ENCODE measurements around the gene NFKBIZ.
"Not testable (repeated sequence)": the region's sequence is repeated elsewhere in the genome, so short reads cannot be mapped to it uniquely, and the experiment has no call there.

Gene NFKBIZ

DNA sequence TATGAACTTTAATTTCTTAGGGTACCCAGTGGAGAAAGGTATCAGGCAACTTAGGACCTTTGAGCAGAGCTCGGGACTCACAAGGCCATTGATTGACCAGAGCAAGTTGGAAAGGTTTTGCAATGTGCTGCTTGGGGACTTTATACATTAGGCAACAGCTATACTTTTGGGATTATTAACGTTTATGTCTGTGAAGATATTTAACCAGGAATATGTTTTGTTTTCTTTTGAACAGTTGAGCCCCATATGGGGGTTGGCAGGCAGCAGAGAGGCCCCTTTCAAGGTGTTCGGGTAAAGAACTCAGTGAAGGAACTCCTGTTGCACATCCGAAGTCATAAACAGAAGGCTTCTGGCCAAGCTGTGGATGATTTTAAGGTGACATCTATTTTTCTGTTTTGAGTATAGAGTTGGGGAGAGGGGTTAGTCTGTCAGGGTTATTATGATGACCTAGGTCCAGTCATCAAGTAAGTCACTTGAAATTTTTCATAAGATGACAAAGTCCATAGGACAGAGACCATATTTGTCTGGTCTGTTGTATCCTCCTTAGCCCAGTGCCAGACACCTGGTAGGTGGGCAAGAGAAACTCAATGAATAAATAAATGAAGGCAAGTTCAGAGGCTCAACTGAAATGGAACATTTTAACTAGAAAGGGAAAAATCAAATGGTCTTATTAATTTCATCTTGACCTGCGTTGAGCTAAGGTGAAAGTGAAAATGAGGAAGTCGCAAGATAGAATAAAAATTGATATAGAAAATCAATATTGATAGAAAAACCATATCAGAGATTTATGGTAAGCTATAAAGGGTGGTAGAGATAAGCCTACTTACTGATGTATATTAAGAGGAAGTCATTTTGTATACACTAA is 2.8 kb downstream of the NFKBIZ start:
- no peak for DNase-seq

DNA sequence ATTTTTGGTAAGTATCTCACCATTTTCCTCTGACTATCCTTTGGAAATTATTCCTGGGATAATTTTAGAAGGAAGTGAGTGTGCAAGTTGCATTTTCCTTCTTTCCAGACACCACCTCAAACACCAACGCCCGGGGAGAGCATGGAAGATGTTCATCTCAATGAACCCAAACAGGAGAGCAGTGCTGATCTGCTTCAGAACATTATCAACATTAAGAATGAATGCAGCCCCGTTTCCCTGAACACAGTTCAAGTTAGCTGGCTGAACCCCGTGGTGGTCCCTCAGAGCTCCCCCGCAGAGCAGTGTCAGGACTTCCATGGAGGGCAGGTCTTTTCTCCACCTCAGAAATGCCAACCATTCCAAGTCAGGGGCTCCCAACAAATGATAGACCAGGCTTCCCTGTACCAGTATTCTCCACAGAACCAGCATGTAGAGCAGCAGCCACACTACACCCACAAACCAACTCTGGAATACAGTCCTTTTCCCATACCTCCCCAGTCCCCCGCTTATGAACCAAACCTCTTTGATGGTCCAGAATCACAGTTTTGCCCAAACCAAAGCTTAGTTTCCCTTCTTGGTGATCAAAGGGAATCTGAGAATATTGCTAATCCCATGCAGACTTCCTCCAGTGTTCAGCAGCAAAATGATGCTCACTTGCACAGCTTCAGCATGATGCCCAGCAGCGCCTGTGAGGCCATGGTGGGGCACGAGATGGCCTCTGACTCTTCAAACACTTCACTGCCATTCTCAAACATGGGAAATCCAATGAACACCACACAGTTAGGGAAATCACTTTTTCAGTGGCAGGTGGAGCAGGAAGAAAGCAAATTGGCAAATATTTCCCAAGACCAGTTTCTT is 3.9 kb downstream of the NFKBIZ start:
- no peak for DNase-seq

DNA sequence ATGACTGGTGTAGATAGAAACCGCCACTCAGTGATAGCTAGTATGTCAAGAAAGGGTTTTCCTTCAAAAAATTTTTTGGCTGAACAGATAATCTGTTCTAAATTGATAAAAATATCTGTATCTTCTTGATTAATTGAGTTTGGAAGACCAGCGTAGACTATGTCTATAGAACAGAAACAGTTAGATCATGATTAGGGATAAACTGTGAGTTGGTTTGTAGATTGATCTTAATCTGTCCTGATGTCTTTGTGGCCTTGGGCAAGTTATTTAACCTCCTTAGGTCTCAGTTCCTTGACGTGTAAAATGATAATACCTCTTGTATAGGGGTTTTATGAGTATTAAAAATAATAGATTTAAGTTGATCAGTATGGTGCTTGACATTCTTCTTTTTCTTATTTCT is 4.7 kb downstream of the NFKBIZ start:
- DNase-seq, result no peak

DNA sequence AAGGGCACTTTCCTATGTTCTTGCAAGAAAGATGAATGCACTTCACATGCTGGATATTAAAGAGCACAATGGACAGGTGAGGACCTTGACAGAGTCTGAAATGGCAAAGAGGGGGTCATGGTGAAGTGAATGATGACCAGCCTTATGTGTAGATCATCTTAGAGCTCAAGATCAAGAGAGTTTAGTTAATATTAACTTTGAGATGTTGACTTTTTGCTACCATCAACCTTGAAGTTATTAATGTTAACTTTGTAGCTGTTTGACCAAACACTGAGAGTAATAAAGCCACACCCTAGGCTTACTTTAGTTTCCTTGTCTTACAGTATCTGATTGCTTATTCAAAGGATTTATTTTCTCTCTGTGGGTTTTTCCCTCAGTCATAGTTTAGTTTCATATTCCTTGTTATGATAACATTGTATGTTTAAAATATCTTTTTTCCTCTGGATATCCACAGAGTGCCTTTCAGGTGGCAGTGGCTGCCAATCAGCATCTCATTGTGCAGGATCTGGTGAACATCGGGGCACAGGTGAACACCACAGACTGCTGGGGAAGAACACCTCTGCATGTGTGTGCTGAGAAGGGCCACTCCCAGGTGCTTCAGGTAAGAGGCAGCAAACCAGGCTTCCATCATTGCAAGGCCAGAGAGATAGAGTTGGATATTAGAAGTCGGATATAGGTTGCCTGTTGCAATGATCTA is 5.4 kb downstream of the NFKBIZ start:
- DNase-seq, result no peak

DNA sequence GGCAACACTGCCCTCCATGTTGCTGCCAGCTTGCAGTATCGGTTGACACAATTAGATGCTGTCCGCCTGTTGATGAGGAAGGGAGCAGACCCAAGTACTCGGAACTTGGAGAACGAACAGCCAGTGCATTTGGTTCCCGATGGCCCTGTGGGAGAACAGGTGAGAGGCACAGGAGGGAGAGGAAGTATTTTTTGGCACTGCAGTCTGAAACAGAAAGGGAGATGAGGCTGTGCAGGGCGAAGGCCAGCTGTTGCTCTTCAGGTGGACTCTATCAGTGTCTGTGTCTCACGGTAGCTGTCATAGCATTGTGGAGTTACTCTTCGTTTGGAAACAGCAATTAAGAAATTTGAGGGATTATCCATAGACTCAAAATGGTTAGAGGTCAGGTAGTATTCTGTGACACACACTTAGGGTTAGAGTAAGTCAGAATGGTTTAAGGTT is 8.0 kb downstream of the NFKBIZ start:
- no peak for DNase-seq

DNA sequence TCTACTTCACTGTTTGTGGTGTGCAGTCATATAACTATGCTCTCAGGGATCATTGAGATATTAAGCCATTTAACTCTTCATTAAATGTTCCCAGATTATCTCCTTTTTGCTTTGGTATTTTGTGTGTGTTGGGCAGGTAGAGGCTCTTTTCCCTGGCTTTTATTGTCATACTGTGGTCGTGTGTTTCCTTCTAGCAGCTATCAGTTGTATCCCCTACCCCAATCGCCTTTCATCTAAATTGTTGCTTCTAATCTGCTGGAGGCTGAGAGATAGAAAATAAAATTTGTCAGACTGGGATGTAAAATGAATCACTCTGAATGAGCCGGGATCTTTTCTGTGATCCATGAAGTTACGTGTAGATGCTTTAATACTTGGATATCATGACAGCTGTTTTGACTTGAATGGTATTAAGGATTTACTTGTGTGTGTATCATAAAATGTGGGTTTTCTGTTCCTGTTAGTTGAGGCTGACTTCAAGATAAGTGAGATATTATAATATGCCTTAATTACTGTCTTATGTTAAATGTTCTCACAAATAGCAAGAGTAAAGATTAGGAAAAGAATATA is 9.2 kb downstream of the NFKBIZ start:
- no peak for DNase-seq

DNA sequence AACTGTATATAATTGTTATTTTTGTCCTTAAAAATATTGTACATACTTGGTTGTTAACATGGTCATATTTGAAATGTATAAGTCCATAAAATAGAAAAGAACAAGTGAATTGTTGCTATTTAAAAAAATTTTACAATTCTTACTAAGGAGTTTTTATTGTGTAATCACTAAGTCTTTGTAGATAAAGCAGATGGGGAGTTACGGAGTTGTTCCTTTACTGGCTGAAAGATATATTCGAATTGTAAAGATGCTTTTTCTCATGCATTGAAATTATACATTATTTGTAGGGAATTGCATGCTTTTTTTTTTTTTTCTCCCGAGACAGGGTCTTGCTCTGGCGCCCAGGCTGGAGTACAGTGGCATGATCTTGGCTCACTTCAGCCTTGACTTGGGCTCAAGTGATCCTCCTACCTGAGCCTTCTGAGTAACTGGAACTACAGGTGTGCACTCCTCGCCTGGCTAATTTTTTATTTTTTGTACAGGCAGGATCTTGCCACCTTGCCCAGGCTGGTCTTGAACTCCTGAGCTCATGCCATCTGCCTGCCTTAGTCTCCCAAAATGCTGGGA is 10.7 kb downstream of the NFKBIZ start:
- no peak for DNase-seq

DNA sequence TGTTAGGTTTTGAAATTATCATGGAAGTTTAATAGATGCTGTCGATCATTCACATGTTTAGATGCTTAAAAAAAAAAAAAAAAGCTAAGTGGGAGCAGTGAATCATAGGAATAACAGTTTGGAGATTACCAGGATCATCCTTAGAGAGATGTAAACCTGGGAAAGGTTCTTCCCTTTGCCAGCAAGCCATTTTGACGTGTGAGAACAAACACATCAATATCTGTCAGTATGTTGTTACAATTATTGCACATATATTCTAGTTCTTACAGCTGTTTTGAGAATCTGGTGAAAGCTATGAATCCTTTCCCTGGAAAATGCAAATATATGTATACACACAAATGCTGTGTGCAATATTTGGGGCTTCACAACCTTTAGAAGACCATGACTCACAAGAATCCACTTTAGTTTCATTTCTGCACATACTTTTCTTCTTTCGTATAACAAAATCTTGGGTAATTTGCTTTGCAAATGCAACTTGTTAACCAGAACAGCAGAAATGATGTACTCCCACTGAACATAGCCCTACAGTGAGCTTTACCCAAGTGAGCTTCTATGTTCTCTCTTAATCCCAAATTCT is 12.0 kb downstream of the NFKBIZ start:
- no peak for DNase-seq

DNA sequence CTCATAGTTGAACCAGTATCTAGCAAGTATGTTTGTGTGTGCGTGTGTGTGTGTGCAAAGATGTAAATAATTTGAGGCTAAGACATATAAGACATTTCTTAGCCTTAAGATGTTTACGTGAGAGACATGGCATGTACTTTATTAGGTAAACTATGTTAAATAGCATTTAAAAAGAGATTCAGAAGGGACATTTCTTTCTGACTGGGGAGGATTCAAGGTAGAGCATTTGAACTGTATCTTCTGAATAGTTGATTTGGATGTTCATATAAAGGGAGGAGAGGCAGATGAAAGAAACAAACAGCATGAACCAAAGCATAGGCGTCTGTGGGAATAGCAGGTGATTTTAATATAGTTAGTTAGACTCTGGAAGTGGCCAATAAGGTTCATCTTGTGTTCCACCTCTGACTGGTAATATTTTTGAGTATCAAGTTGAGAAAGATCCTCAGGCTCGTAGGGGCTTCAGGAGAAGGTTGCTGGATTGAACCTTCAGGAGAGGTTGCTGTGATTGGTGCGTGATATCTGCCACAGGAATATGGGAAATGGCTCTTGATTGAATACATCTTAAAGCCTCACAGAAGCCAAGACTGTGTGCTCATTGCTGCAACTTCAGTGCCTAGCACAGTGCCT is 12.6 kb downstream of the NFKBIZ start:
- DNase-seq, result no peak

DNA sequence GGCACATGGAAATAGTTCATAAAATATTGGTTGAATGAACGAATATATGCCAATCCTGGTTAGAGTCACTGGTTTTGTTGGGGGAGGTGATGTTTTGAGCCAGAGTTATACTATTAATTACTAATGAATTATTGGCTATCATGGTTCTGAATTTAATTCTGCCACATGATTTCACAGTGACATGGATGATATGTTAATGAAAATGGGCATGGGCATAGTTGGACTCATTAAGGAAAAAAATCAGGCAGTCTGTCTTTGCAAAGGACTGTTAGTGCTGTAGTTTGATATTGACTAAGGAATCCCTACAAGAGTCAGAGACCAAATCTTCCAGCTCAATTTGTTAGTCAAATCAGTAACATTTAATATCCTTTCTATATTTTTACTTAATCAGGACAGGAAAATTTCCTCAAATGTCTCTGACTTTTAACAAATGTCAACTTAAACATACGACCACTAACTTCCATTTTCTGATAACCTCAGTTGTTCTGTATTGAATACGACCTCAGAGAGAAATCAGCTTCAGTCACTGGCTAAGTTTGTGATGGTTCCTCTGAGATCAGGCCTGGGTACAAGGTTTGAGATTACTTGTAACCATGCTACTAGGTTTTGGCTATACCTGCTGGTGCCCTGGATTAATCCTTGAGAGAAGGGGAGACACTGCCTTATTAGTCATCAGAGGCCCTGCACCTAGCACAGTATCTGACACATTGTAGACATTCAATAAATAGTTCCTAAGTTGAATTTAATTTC is 13.3 kb downstream of the NFKBIZ start:
- DNase-seq, result no peak

DNA sequence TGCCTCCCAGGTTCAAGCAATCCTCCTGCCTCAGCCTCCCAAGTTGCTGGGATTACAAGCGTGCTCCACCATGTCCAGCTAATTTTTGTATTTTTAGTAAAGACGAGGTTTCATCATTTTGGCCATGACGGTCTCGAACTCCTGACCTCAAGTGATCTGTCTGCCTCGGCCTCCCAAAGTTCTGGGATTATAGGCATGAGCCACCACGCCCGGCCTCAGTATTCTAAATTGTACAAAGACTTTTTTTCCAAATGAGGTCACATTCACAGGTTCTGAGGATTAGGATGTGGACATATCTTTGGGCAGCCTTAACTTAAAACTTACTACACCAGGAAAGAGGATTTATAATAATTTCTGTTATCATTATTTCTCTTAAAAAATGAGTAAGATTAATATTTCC is 15.6 kb downstream of the NFKBIZ start:
- not testable (repeated sequence) for DNase-seq

DNA sequence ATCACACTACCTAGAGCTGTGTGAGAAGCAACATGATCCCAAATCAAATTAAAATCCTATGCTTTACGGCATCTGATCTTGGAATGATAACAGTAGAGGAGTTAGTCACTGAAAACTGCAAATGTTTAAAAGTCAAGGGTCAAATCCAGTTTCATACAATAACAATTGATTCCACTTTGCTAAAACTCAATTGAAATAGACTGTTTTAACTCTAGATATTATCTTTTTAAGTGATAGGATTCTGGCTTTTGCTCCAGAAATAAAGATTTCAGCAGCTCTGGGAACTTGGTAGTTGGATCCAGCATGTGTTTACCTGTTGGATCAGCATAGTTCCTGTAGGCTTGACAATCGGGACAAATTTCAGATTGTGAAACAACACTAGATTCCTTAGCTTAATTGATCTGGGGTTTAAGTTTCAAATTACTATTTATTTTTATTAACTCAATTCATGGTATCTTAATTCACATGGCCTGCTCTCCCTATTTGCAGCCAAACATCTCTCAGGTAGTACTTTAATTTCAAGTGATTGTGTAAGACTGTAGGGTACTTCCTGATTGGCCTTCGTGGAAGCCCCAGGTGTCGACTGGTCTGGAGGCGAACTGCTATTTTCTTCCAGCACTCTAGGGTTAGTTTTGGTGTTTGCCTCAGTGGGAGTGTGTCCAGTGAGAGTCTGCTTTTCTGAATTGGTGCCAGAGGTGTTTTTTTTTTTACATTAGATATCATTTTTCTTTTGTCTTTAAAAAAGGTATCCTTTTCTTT is 16.6 kb downstream of the NFKBIZ start:
- DNase-seq, result no peak

DNA sequence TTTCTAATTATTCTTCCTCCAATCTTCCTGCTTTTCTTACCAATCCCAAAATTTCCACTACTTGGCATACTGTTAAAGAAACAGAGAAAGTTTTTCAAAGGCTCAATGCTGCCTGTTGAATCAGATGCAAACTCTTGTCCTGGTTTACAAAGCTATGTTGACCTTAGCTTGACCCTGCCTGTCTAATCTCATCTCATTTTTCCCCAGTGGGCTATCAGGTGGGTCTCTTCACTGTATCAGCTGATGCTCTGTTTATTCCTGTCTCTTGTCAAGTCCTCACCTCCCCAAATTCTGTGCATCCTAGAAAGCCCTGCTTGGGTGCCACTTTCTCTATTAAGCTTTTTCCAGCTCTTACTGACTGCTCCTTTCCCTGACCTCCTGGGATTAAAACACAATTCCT is 18.2 kb downstream of the NFKBIZ start:
- no peak for DNase-seq

DNA sequence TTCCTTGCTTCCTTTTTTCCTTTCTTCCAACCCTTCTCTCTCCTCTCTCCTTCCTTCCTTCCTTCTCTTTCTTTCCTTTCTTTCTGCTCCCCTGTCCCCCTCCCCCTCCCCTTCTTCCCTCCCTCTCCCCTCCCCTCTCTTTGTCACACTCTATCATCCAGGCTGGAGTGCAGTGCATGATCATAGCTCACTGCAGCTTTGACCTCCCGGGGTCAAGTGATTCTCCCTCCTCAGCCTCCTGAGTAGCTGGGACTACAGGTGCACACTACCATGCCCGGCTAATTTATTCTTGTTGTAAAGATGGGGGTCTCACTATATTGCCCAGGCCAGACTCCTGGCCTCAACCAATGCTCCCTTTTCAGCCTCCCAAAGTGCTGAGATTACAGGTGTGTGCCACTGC is 18.7 kb downstream of the NFKBIZ start:
- DNase-seq, result no peak

DNA sequence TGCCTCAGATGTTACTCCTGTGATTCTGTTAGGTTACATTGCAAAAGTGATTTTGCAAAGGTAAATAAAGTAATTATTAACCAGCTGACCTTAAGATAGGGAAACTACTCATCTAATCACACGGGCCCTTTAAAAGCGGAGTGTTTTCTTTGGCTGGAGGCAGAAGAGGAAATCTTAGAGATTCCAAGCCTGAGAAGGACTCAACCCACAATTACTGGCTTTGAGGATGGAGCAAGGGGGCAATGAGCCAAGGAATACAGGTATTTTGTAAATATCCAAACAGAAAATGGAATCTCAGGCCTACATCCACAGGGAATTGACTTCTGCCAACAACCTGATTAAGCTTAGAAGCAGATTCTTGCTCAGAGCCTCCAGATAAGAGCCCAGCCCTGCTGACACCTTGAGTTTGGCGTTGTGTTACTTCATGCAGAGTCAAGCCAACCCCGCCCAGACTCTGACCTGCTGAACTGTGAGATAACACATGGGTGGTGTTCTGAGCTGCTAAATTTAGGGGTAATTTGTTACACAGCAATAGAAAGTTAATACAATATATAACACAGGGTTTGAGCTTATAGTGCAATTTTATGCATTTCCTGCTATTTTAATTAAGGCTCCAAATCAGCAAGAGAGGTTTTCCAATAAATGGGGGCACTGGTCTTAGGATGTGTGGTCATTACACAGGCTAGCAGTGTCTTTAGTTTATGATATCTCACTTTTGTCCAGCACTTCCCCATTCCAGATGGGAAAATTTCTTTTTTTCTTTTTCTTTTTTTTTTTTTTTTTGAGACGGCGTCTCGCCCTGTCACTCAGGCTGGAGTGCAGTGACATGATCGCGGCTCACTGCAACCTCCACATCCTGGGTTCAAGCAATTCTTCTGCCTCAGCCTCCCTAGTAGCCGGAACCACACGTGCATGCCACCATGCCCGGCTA is 19.5 kb downstream of the NFKBIZ start:
- DNase-seq, result no peak

DNA sequence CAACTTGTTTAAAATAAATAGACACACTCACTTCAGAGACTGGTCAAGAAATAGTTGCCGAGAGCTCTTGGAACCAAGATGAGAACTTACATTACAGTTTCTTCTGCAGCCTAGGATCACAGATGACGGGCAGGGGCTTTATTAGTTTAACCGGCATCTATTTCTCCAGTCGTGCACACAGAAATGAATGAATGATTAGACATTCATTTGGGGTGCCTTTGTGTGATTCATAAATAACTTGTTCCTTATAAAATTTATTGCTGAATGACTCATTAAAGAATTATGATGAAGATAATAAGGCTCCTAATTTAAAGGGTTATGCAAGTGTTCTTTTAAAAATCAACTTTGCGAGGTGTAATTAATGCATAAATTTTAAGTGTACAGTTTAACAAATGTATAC is 20.8 kb downstream of the NFKBIZ start:
- no peak for DNase-seq

DNA sequence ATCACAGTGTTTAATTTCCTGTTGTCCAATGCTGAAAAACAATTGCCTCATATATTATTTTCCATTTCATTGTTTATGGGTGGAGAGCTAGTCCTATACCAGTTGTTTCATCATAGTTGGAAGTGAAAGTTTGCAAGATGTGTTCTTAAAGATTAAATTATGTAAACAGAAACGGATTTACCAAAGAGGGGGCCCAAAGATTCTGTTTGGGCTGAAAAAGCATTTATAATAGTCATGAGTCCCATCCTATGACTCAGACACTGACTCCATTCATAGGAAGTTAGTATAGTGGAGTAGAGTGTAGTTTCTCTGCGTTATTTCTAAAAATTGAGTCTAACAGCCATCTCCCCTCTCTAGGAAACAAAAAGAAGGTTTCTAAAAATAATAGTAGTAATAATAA is 24.3 kb downstream of the NFKBIZ start:
- no peak for DNase-seq

DNA sequence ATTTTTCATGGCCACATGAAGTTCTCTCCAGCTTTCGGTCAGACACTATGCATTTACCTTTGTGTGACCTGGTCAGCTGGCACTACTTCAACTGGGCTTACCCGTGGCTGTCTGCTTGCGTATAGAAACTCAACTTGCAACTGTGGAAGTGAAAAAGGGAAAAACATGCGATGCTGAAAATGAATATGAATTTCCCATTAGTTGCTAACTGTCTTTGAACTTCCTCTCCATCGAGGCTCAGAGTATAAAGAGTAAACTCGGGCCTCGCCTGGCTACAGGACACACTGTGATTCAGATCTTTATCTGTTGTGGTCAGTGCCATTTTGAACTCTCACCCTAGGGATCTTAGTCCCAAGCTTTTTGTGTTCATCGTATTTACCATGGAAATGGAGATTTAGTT is 26.8 kb downstream of the NFKBIZ start:
- no peak for DNase-seq

DNA sequence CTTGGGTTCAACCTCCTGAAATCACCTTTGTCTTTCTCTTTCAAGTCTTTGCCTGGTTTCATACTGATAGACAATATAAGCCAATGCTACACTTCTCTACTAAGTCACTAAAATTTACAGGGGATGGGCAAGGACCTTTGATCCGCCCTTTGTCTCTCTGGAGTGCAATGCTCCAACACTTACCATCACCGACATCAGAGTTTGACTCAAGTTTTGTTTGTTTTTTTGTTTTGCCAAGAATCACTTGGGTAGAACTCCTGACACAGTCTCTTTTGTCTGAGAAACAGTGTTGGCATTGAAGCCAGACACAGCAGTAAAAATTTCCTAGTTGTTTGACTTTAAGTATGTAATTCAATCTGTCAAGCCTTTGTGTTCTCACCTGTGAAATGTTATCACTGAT is 29.3 kb downstream of the NFKBIZ start:
- peak; percentile 9 for DNase-seq

All from NCI-H1105 treated with DMSO at 0.1 percent for 48 hours (cell line).